AG09309 (cell line): ENCODE data around the gene MAP4K1.

Source experiments
- DNase-seq: peaks from one replicate; pipeline ENCODE4 v3.0.0-alpha.2; 2010; ENCODE audit warnings: low read depth
- H3K4me3 ChIP-seq: 2 replicates; pipeline ENCODE4 v1.5.1; 2011; ENCODE audit warnings: mild to moderate bottlenecking, low read depth, low read length, moderate library complexity; ENCODE audit not compliant: control insufficient read depth
- TF ChIP-seq, protein P1 (sequence below): IDR thresholded peaks from 2 replicates; pipeline ENCODE4 v1.5.1; 2011; ENCODE audit warnings: mild to moderate bottlenecking, low read depth, low read length, inconsistent platforms; ENCODE audit not compliant: insufficient read depth, control insufficient read depth; ENCODE audit errors: missing control alignments

Gene MAP4K1

DNA sequence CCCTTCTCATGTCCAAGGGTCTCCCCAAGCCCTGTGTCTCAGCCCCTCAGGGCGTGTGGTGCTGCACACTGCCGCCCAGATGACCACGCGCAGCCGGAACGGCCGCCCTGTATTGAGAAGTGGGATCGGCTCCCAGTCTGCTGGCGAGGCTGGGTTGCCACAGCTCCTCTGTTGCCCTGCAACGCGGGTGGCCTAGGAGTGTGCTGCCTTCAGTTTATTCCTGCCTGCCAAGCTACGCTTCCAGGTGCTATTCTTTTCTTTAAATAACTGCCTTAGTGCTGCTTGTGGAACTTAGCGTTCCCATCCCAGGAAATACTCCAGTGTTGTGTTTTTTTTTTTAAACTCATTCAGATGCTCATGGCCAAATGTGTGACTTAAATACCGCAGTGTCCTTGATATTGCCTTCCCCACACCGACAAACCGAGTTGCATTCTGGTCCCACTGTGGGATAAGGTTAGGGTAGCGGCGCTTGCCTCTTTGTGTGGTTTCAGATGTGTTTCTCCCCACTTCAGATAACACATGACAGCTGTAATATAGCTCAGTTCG is 46.3 kb upstream of the MAP4K1 start:
- no peak for DNase-seq
- TF ChIP-seq, protein P1, sequence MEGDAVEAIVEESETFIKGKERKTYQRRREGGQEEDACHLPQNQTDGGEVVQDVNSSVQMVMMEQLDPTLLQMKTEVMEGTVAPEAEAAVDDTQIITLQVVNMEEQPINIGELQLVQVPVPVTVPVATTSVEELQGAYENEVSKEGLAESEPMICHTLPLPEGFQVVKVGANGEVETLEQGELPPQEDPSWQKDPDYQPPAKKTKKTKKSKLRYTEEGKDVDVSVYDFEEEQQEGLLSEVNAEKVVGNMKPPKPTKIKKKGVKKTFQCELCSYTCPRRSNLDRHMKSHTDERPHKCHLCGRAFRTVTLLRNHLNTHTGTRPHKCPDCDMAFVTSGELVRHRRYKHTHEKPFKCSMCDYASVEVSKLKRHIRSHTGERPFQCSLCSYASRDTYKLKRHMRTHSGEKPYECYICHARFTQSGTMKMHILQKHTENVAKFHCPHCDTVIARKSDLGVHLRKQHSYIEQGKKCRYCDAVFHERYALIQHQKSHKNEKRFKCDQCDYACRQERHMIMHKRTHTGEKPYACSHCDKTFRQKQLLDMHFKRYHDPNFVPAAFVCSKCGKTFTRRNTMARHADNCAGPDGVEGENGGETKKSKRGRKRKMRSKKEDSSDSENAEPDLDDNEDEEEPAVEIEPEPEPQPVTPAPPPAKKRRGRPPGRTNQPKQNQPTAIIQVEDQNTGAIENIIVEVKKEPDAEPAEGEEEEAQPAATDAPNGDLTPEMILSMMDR: no peak
- H3K4me3 ChIP-seq: no peak overlapping the region

- DNase-seq: no peak
- TF ChIP-seq, protein P1: no peak
Observed at GRCh38 chr19:38663156-38663651, 45.5 kb upstream of the MAP4K1 start.

GRCh38 chr19:38662537-38663155 is 44.9 kb upstream of the MAP4K1 start:
- no peak overlapping the region for H3K4me3 ChIP-seq
- TF ChIP-seq, protein P1: no peak
- DNase-seq: no peak

More at GRCh38 chr19:38663156-38663651, 45.5 kb upstream of the MAP4K1 start:
- no peak overlapping the region for H3K4me3 ChIP-seq

DNA sequence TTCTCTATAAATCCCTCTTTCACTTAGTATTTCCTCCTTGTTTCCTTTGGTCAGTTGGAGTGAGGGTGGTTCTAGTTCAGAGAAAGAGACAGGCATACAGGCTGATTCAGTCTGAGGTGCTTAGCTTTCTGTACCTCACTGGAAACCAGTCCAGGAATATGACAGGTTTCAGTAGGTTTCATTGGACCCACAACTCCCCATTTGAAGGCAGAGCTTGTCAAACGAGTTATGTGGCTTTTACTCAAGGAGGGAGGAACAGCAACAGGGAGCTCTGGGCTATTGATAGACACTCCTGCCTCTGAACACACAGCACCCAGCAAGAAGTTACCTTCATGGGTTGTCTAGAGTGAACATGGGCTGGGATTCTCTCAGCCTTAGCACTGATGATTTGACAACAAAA is 44.2 kb upstream of the MAP4K1 start:
- H3K4me3 ChIP-seq: no peak overlapping the region
- no peak for DNase-seq
- TF ChIP-seq, protein P1: no peak

DNA sequence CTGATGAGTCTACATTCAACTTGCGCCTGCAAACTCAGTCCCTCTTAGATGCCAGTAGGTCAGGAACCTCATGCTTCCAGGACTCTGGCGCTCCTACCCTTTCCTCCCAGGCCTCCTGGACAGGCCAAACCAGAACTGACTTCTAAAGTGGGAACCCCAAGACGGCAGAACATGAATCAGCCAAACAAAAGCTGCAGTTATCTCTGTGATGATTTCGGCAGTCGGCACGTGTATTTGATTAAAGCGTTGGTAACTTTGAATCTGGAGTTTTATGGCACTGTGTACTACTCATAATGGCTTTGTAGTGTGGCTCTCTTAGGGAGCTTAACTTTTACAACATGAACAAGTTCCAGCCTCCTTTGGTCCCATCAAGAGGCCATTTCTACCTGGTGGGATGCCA is 43.4 kb upstream of the MAP4K1 start:
- TF ChIP-seq, protein P1: no peak
- H3K4me3 ChIP-seq: no peak overlapping the region
- DNase-seq: no peak

DNA sequence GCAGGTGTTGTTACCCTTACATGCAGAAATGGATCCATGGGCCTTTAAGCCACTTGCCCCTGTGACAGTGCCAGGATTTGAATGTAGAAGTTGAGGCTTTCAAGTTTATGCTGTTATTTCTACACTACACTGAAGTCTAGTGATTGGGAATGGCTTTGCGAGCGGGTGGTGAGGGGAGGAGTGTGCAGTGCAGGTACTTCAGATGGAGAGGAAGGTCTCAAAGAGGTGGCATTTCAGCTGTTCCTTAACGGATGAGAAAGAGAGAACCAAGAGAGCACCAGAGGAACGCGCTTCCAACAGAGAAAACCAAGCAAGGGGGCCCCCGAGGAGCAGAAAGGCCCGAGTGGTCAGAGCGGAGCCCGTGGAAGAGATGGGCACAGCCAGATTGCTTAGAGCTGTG is 43.0 kb upstream of the MAP4K1 start:
- no peak overlapping the region for H3K4me3 ChIP-seq
- TF ChIP-seq, protein P1: no peak
- DNase-seq: no peak
